Keratinocyte (primary cell): ENCODE data around the gene CILP. TPM values are rescaled to one million over a fixed set of nuclear protein-coding genes. Genes with fewer than 3 reads are reported as not detected.

Source experiments
- DNase-seq: peaks from one replicate; pipeline ENCODE4 v3.0.0-alpha.2; 2011; ENCODE audit warnings: low read depth, missing footprints, low spot score
- FAIRE-seq: peaks from 2 replicates; lab custom pipeline; 2011; peaks lifted over from hg19 to GRCh38; lab: Jason Lieb, UNC
- H2AFZ ChIP-seq: 2 replicates; pipeline ENCODE4 v1.6.0; 2012; ENCODE audit warnings: low read length, control low read depth, inconsistent platforms; ENCODE audit not compliant: control insufficient read depth
- H3K27ac ChIP-seq: 2 replicates; pipeline ENCODE4 v1.5.1; 2011; ENCODE audit warnings: low read length; ENCODE audit not compliant: control insufficient read depth, insufficient read depth
- H3K27me3 ChIP-seq: 3 replicates; pipeline ENCODE4 v1.6.0; 2011; ENCODE audit warnings: low read length; ENCODE audit not compliant: control insufficient read depth, insufficient read depth; ENCODE audit errors: extremely low read depth
- H3K36me3 ChIP-seq, 2 experiments: 2 replicates in 1 of 2; 3 replicates in 1 of 2; pipeline ENCODE4 v1.5.1; 2011; ENCODE audit warnings: low read length in 2 of 2, mild to moderate bottlenecking in 1 of 2; ENCODE audit not compliant: control insufficient read depth in 2 of 2, insufficient read depth in 2 of 2; ENCODE audit errors: extremely low read depth in 1 of 2
- H3K4me1 ChIP-seq: 3 replicates; pipeline ENCODE4 v1.5.1; 2011; ENCODE audit warnings: low read length; ENCODE audit not compliant: control insufficient read depth, insufficient read depth; ENCODE audit errors: extremely low read depth
- H3K4me2 ChIP-seq: 3 replicates; pipeline ENCODE4 v1.6.0; 2011; ENCODE audit warnings: low read depth, low read length; ENCODE audit not compliant: control insufficient read depth, insufficient read depth; ENCODE audit errors: extremely low read depth
- H3K4me3 ChIP-seq, 3 experiments: fragments of 200-600 bp in 1 of 3; sonication (generic) in 1 of 3; 2 replicates in 2 of 3; 3 replicates in 1 of 3; pipeline ENCODE4 v1.5.1; 2011 to 2016; ENCODE audit warnings: low read length in 3 of 3, mild to moderate bottlenecking in 3 of 3, control low read depth in 2 of 3, inconsistent platforms in 1 of 3, low read depth in 1 of 3, mixed read lengths in 1 of 3, mixed run types in 1 of 3, moderate library complexity in 1 of 3; ENCODE audit not compliant: control insufficient read depth in 2 of 3, insufficient read depth in 2 of 3; ENCODE audit errors: extremely low read depth in 1 of 3
- H3K79me2 ChIP-seq: 2 replicates; pipeline ENCODE4 v1.6.0; 2012; ENCODE audit warnings: low read length; ENCODE audit not compliant: control insufficient read depth, insufficient read depth
- H3K9ac ChIP-seq: 3 replicates; pipeline ENCODE4 v1.6.0; 2011; ENCODE audit warnings: low read length; ENCODE audit not compliant: control insufficient read depth, insufficient read depth; ENCODE audit errors: extremely low read depth
- H3K9me1 ChIP-seq: 3 replicates; pipeline ENCODE4 v1.6.0; 2011; ENCODE audit warnings: low read length; ENCODE audit not compliant: control insufficient read depth, insufficient read depth; ENCODE audit errors: extremely low read depth
- H3K9me3 ChIP-seq: 2 replicates; pipeline ENCODE4 v1.5.1; 2012; ENCODE audit warnings: low read depth, low read length; ENCODE audit not compliant: control insufficient read depth
- H4K20me1 ChIP-seq: 3 replicates; pipeline ENCODE4 v1.6.0; 2011; ENCODE audit warnings: low read length; ENCODE audit not compliant: control insufficient read depth, insufficient read depth; ENCODE audit errors: extremely low read depth
- EZH2 ChIP-seq: IDR thresholded peaks from one replicate; pipeline ENCODE4 v1.6.1; 2012; ENCODE audit warnings: inconsistent platforms, mild to moderate bottlenecking, low read length, moderate library complexity
- dilution Hi-C: fragments of 300-500 bp; cut with MboI; formaldehyde crosslinking; loops from one replicate; pipeline ENCODE4 v1.7.0; 2020; ENCODE audit warnings: low sequenced_read_pairs; ENCODE audit not compliant: extremely low pct_ligation_motif_present
- polyA plus RNA-seq, 5 experiments: library from polyadenylated mRNA; depleted of rRNA in 3 of 5; stranded (reverse) in 3 of 5; stranded (forward) in 1 of 5; unstranded in 1 of 5; fragments of >200 nt; gene quantifications; 1 replicate in 1 of 5; 2 replicates in 3 of 5; 3 replicates in 1 of 5; pipeline versions ENCODE4 v1.2.1 to v1.2.3, GENCODE V29; 2011 to 2012; ENCODE audit warnings: missing spikeins in 2 of 5, low read depth in 1 of 5, low replicate concordance in 1 of 5
- TF ChIP-seq, protein P1 (sequence below), 3 experiments: IDR thresholded peaks in 1 of 3; conservative IDR thresholded peaks in 1 of 3; optimal IDR thresholded peaks in 1 of 3; 2 replicates in 2 of 3; 3 replicates in 1 of 3; pipeline versions ENCODE3 to v1.5.1; 2011; ENCODE audit warnings: low read length in 3 of 3, mild to moderate bottlenecking in 3 of 3, moderate library complexity in 2 of 3, control low read depth in 1 of 3, inconsistent platforms in 1 of 3; ENCODE audit not compliant: insufficient read depth in 2 of 3; ENCODE audit errors: extremely low read depth in 1 of 3

The CILP gene
- polyA plus RNA-seq, 1 donor (not counting 4 experiments of a cell fraction or from before 2014, with no cell fraction given) = not detected

- Histone ChIP-seq H3K9ac (no peak overlapping the region), H2AFZ (no peak overlapping the region), H3K4me1 (no peaks in the 10 kb centered on the region), H4K20me1 (no peaks in the 10 kb centered on the region), H3K27ac (no peak overlapping the region), H3K27me3 (no peaks in the 10 kb centered on the region), H3K4me2 (no peak overlapping the region), H3K9me1 (no peaks in the 10 kb centered on the region), H3K9me3 (no peaks in the 10 kb centered on the region), H3K4me3 (no peak overlapping the region), H3K36me3 (no peaks in the 10 kb centered on the region), H3K79me2 (no peaks in the 10 kb centered on the region)
- dilution Hi-C loops = no loop called here
- FAIRE-seq = no peak
- TF ChIP-seq, protein P1, sequence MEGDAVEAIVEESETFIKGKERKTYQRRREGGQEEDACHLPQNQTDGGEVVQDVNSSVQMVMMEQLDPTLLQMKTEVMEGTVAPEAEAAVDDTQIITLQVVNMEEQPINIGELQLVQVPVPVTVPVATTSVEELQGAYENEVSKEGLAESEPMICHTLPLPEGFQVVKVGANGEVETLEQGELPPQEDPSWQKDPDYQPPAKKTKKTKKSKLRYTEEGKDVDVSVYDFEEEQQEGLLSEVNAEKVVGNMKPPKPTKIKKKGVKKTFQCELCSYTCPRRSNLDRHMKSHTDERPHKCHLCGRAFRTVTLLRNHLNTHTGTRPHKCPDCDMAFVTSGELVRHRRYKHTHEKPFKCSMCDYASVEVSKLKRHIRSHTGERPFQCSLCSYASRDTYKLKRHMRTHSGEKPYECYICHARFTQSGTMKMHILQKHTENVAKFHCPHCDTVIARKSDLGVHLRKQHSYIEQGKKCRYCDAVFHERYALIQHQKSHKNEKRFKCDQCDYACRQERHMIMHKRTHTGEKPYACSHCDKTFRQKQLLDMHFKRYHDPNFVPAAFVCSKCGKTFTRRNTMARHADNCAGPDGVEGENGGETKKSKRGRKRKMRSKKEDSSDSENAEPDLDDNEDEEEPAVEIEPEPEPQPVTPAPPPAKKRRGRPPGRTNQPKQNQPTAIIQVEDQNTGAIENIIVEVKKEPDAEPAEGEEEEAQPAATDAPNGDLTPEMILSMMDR (optimal IDR thresholded peaks at IDR 0.05 in 1 of 3, IDR thresholded peaks at IDR 0.05 in 1 of 3, conservative IDR thresholded peaks at IDR 0.05 in 1 of 3; ENCODE audit: extremely low read depth in 1 of 3, insufficient read depth in 2 of 3, low read length in 3 of 3) = no peak
- no peak for TF ChIP-seq EZH2
- no peak for DNase-seq
Measured at GRCh38 chr15:65211482-65211982, 259 bp upstream of the CILP start.

DNA sequence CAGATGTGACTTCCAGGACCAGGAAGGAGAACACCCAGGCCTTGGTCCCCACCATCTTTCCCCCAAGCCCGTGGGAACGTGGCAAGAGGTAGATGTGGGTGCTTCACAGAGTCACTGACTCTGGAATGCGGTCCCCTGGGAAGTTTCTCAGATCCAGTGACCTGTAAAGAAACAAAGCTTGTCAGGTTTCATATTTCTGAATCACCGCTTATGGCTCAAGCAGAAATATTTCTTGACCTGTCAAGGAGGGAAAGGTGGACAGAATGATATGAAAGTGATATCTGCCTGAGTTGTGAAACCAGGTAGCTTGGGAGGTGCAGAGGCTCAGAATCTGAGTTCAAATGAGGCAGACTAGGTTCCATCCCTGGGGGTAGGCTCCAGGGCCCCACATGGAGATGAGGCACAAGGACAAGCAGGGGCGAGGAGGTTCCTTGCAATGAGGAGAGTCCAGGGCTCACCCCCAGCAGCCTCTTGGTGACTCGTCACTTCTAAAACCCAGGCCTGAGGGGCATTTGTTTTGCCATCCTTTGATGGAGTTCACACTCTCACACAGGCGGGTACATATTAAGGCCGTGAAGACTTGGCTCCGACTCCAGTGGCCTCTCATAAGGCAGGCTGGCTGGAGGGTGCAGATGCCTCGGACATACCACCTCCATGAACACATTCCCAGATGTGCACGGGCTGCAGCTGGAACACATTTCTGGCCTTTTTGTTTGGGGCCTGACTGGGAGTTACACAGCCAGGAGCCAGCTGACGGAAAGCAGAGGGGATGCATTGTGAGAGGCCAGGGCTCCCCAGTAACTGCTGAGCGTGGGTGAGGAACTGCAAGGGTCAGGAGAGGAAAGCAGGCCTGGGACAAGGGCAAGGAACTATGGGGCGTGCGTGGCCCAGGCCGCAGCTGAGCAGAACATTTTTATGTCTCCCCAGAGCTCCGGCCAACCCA is 1.3 kb downstream of the CILP start:
- Histone ChIP-seq H3K36me3 (no peaks in the 10 kb centered on the region), H3K4me2 (no peak overlapping the region), H3K4me1 (no peaks in the 10 kb centered on the region), H3K27me3 (no peaks in the 10 kb centered on the region), H3K9me3 (no peaks in the 10 kb centered on the region), H3K79me2 (no peaks in the 10 kb centered on the region), H3K4me3 (no peak overlapping the region), H2AFZ (no peak overlapping the region), H3K9ac (no peak overlapping the region), H3K27ac (no peak overlapping the region), H4K20me1 (no peaks in the 10 kb centered on the region), H3K9me1 (no peaks in the 10 kb centered on the region)
- no peak for FAIRE-seq
- TF ChIP-seq EZH2 = no peak
- TF ChIP-seq, protein P1 (optimal IDR thresholded peaks at IDR 0.05 in 1 of 3, IDR thresholded peaks at IDR 0.05 in 1 of 3, conservative IDR thresholded peaks at IDR 0.05 in 1 of 3; ENCODE audit: extremely low read depth in 1 of 3, insufficient read depth in 2 of 3, low read length in 3 of 3) = no peak
- no peak for DNase-seq
- dilution Hi-C loops = no loop called here
